Calu3 (cell line): ENCODE results near the gene CAPN9. TPM values are rescaled to one million over a fixed set of nuclear protein-coding genes. Genes with fewer than 3 reads are reported as not detected.

Experiments used
- BruUV-seq: library from RNA; stranded (reverse); fragments of 400-500 nt; replicated peaks from 2 replicates; lab custom pipeline; 2021; lab: Mats Ljungman, UMichigan
- CTCF ChIA-PET: fragments of 300-600 bp; sonication (Branson Sonifier 250); formaldehyde crosslinking; loops from one replicate; lab custom pipeline; 2022; ENCODE audit warnings: antibody characterized with exemption; lab: Charles Lee
- DNase-seq: peaks from one replicate; pipeline ENCODE4 v3.0.0; 2022
- H3K27ac Mint-ChIP-seq: one replicate; pipeline ENCODE4 v1.8.0; 2022; ENCODE audit warnings: mixed read lengths; ENCODE audit not compliant: unreplicated experiment
- H3K27me3 Mint-ChIP-seq: one replicate; pipeline ENCODE4 v1.8.0; 2022; ENCODE audit warnings: mixed read lengths; ENCODE audit not compliant: unreplicated experiment
- H3K36me3 Mint-ChIP-seq: one replicate; pipeline ENCODE4 v1.8.0; 2022; ENCODE audit warnings: mild to moderate bottlenecking, moderate library complexity, mixed read lengths; ENCODE audit not compliant: insufficient read depth, unreplicated experiment
- H3K4me1 Mint-ChIP-seq: one replicate; pipeline ENCODE4 v1.8.0; 2022; ENCODE audit warnings: mild to moderate bottlenecking, low read depth, mixed read lengths; ENCODE audit not compliant: unreplicated experiment
- H3K4me3 Mint-ChIP-seq: one replicate; pipeline ENCODE4 v1.8.0; 2022; ENCODE audit warnings: mild to moderate bottlenecking, low read depth, moderate library complexity, mixed read lengths; ENCODE audit not compliant: unreplicated experiment
- H3K9me3 Mint-ChIP-seq: one replicate; pipeline ENCODE4 v1.8.0; 2022; ENCODE audit warnings: low read depth, mixed read lengths; ENCODE audit not compliant: unreplicated experiment
- intact Hi-C: fragments of 100-400 bp; cut with micrococcal nuclease; formaldehyde crosslinking; loops from one replicate; pipeline ENCODE4 v1.10.0; 2022; ENCODE audit not compliant: unreplicated experiment
- total RNA-seq: library from RNA; stranded (reverse); gene quantifications from 2 replicates; pipeline ENCODE4 v1.2.3, GENCODE V29; 2022
- TF ChIP-seq, protein P1 (sequence below): fragments of 200-600 bp; IDR thresholded peaks from one replicate; pipeline ENCODE4 v1.8.0; 2022; ENCODE audit warnings: antibody characterized with exemption; ENCODE audit not compliant: unreplicated experiment

Gene CAPN9
- total RNA-seq, 1 experiment from 2014 or later, result not detected

DNA sequence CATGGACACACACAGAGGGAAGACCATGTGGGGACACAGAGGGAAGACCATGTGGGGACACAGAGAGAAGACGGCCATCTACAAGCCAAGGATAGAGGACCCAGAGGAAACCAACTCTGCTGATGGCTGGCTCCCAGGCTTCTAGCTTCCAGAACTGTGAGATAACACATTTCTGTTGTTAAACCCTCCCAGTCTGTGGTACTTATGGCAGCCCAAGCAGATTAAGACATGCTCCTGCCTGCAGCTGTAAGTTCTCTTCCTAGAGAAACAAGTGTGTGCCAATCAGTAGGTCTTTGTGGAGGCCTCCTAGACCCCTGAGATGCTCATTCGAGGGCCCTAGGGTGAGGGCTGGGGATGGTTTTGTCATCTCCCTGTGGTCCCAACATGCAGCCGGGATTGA lies 35.9 kb upstream of the CAPN9 start:
- TF ChIP-seq, protein P1, sequence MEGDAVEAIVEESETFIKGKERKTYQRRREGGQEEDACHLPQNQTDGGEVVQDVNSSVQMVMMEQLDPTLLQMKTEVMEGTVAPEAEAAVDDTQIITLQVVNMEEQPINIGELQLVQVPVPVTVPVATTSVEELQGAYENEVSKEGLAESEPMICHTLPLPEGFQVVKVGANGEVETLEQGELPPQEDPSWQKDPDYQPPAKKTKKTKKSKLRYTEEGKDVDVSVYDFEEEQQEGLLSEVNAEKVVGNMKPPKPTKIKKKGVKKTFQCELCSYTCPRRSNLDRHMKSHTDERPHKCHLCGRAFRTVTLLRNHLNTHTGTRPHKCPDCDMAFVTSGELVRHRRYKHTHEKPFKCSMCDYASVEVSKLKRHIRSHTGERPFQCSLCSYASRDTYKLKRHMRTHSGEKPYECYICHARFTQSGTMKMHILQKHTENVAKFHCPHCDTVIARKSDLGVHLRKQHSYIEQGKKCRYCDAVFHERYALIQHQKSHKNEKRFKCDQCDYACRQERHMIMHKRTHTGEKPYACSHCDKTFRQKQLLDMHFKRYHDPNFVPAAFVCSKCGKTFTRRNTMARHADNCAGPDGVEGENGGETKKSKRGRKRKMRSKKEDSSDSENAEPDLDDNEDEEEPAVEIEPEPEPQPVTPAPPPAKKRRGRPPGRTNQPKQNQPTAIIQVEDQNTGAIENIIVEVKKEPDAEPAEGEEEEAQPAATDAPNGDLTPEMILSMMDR, result no peak
- no peak overlapping the region for H3K4me3 Mint-ChIP-seq
- H3K4me1 Mint-ChIP-seq, result peaks cover 56% of the 10 kb centered on the region
- H3K27me3 Mint-ChIP-seq, result no peaks in the 10 kb centered on the region
- BruUV-seq, result no TSS peak
- intact Hi-C loops, result no loop called here
- H3K36me3 Mint-ChIP-seq, result peaks cover 16% of the 10 kb centered on the region
- H3K27ac Mint-ChIP-seq, result no peak overlapping the region
- no peak for DNase-seq
- no peaks in the 10 kb centered on the region for H3K9me3 Mint-ChIP-seq
- CTCF ChIA-PET, result no interaction called here

GRCh38 chr1:230712470-230712942 lies 34.7 kb upstream of the CAPN9 start:
- TF ChIP-seq, protein P1, result no peak
- H3K4me1 Mint-ChIP-seq, result peaks cover 56% of the 10 kb centered on the region
- no peaks in the 10 kb centered on the region for H3K27me3 Mint-ChIP-seq
- no TSS peak for BruUV-seq
- peaks cover 3% of the 10 kb centered on the region for H3K9me3 Mint-ChIP-seq
- H3K36me3 Mint-ChIP-seq, result peaks cover 16% of the 10 kb centered on the region
- CTCF ChIA-PET, result no interaction called here
- intact Hi-C loops, result no loop called here
- peak overlapping the region; percentile 66 for H3K4me3 Mint-ChIP-seq
- no peak overlapping the region for H3K27ac Mint-ChIP-seq
- DNase-seq, result no peak

- H3K27ac Mint-ChIP-seq, result no peak overlapping the region
- no peak for DNase-seq
- peaks cover 3% of the 10 kb centered on the region for H3K9me3 Mint-ChIP-seq
- H3K4me1 Mint-ChIP-seq, result peaks cover 54% of the 10 kb centered on the region
- intact Hi-C loops, result no loop called here
- H3K27me3 Mint-ChIP-seq, result no peaks in the 10 kb centered on the region
- BruUV-seq, result no TSS peak
- H3K4me3 Mint-ChIP-seq, result peak overlapping the region; percentile 66
- CTCF ChIA-PET, result interaction anchor here (1.0 to 2.0 kb wide), 2 partner anchors 10 to 71 kb away, joined by 3 to 7 read pairs; partner anchors contain the start of gene COG2
- TF ChIP-seq, protein P1, result no peak
- H3K36me3 Mint-ChIP-seq, result peaks cover 16% of the 10 kb centered on the region
These were observed 34.0 kb upstream of the CAPN9 start for GRCh38 chr1:230713138-230713537.

DNA sequence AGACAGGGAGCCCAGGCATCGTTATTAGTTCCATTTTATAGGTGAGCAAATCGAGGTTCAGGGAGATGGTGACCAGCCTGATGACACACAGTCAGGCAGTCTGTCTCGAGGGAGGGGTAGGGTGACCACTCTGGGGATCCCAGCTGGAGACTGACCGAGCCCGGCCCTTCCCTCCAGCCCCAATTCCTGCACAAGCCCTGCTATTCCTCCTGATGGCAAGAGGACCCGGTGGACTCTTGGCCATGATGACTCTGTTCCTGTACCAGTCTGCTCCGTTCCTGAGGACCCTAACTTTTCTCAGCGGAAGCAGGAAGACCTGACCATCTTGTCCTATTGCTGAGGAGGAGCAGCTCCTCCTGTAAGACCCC lies 33.7 kb upstream of the CAPN9 start:
- BruUV-seq, result TSS peak; percentile 78
- Mint-ChIP-seq H3K27me3 (no peaks in the 10 kb centered on the region), H3K4me3 (peak overlapping the region; percentile 66), H3K9me3 (peaks cover 3% of the 10 kb centered on the region), H3K27ac (peak overlapping the region; percentile 63), H3K36me3 (peaks cover 14% of the 10 kb centered on the region), H3K4me1 (peaks cover 50% of the 10 kb centered on the region)
- CTCF ChIA-PET, result interaction anchor here (0.6 to 2.0 kb wide), 6 partner anchors 10 to 403 kb away, joined by 3 to 8 read pairs (median 4); partner anchors contain the start of gene COG2
- TF ChIP-seq, protein P1, result no peak
- DNase-seq, result no peak
- intact Hi-C loops, result no loop called here
